NCI-H748 (cell line): ENCODE data around the gene ADCY1.

Experiments used
- DNase-seq: peaks from one replicate; lab custom pipeline; 2025; ENCODE audit not compliant: unreplicated experiment; lab: John Stamatoyannopoulos, UW

The ADCY1 gene

GRCh38 chr7:45576249-45576929, 2.2 kb downstream of the ADCY1 start:
- DNase-seq = no peak

GRCh38 chr7:45578022-45578421, 3.9 kb downstream of the ADCY1 start:
- DNase-seq = no peak

- no peak for DNase-seq
Measured at GRCh38 chr7:45578467-45578866, 4.3 kb downstream of the ADCY1 start.

GRCh38 chr7:45579391-45579801, 5.2 kb downstream of the ADCY1 start:
- no peak for DNase-seq

GRCh38 chr7:45580053-45580872, 6.1 kb downstream of the ADCY1 start:
- peak; percentile 74 for DNase-seq

- DNase-seq = no peak
Measured at GRCh38 chr7:45581271-45581780, 7.2 kb downstream of the ADCY1 start.

- no peak for DNase-seq
Measured at GRCh38 chr7:45582136-45582749, 8.1 kb downstream of the ADCY1 start.

GRCh38 chr7:45582868-45583277, 8.7 kb downstream of the ADCY1 start:
- DNase-seq = no peak

GRCh38 chr7:45583296-45583695, 9.1 kb downstream of the ADCY1 start:
- no peak for DNase-seq

- DNase-seq = no peak
Measured at GRCh38 chr7:45584261-45585210, 10.4 kb downstream of the ADCY1 start.

GRCh38 chr7:45585628-45586027, 11.5 kb downstream of the ADCY1 start:
- no peak for DNase-seq

- DNase-seq = no peak
Measured at GRCh38 chr7:45586542-45587520, 12.7 kb downstream of the ADCY1 start.

GRCh38 chr7:45588466-45588865, 14.3 kb downstream of the ADCY1 start:
- no peak for DNase-seq

GRCh38 chr7:45589061-45589460, 14.9 kb downstream of the ADCY1 start:
- DNase-seq = no peak

- no peak for DNase-seq
Measured at GRCh38 chr7:45589915-45590678, 15.9 kb downstream of the ADCY1 start.

GRCh38 chr7:45590679-45591057, 16.5 kb downstream of the ADCY1 start:
- DNase-seq = no peak

GRCh38 chr7:45591101-45591906, 17.1 kb downstream of the ADCY1 start:
- no peak for DNase-seq
